Measurements from ENCODE around the gene FKBP14. TPM values are rescaled to one million over a fixed set of nuclear protein-coding genes. Genes with fewer than 3 reads are reported as not detected.

The FKBP14 gene
- total and polyA plus RNA-seq, 2 of the 8 experiments (the other 6 are each of a cell fraction or from before 2014, with no cell fraction given): 3.2 to 20.7 TPM

- TF ChIP-seq, protein P1, sequence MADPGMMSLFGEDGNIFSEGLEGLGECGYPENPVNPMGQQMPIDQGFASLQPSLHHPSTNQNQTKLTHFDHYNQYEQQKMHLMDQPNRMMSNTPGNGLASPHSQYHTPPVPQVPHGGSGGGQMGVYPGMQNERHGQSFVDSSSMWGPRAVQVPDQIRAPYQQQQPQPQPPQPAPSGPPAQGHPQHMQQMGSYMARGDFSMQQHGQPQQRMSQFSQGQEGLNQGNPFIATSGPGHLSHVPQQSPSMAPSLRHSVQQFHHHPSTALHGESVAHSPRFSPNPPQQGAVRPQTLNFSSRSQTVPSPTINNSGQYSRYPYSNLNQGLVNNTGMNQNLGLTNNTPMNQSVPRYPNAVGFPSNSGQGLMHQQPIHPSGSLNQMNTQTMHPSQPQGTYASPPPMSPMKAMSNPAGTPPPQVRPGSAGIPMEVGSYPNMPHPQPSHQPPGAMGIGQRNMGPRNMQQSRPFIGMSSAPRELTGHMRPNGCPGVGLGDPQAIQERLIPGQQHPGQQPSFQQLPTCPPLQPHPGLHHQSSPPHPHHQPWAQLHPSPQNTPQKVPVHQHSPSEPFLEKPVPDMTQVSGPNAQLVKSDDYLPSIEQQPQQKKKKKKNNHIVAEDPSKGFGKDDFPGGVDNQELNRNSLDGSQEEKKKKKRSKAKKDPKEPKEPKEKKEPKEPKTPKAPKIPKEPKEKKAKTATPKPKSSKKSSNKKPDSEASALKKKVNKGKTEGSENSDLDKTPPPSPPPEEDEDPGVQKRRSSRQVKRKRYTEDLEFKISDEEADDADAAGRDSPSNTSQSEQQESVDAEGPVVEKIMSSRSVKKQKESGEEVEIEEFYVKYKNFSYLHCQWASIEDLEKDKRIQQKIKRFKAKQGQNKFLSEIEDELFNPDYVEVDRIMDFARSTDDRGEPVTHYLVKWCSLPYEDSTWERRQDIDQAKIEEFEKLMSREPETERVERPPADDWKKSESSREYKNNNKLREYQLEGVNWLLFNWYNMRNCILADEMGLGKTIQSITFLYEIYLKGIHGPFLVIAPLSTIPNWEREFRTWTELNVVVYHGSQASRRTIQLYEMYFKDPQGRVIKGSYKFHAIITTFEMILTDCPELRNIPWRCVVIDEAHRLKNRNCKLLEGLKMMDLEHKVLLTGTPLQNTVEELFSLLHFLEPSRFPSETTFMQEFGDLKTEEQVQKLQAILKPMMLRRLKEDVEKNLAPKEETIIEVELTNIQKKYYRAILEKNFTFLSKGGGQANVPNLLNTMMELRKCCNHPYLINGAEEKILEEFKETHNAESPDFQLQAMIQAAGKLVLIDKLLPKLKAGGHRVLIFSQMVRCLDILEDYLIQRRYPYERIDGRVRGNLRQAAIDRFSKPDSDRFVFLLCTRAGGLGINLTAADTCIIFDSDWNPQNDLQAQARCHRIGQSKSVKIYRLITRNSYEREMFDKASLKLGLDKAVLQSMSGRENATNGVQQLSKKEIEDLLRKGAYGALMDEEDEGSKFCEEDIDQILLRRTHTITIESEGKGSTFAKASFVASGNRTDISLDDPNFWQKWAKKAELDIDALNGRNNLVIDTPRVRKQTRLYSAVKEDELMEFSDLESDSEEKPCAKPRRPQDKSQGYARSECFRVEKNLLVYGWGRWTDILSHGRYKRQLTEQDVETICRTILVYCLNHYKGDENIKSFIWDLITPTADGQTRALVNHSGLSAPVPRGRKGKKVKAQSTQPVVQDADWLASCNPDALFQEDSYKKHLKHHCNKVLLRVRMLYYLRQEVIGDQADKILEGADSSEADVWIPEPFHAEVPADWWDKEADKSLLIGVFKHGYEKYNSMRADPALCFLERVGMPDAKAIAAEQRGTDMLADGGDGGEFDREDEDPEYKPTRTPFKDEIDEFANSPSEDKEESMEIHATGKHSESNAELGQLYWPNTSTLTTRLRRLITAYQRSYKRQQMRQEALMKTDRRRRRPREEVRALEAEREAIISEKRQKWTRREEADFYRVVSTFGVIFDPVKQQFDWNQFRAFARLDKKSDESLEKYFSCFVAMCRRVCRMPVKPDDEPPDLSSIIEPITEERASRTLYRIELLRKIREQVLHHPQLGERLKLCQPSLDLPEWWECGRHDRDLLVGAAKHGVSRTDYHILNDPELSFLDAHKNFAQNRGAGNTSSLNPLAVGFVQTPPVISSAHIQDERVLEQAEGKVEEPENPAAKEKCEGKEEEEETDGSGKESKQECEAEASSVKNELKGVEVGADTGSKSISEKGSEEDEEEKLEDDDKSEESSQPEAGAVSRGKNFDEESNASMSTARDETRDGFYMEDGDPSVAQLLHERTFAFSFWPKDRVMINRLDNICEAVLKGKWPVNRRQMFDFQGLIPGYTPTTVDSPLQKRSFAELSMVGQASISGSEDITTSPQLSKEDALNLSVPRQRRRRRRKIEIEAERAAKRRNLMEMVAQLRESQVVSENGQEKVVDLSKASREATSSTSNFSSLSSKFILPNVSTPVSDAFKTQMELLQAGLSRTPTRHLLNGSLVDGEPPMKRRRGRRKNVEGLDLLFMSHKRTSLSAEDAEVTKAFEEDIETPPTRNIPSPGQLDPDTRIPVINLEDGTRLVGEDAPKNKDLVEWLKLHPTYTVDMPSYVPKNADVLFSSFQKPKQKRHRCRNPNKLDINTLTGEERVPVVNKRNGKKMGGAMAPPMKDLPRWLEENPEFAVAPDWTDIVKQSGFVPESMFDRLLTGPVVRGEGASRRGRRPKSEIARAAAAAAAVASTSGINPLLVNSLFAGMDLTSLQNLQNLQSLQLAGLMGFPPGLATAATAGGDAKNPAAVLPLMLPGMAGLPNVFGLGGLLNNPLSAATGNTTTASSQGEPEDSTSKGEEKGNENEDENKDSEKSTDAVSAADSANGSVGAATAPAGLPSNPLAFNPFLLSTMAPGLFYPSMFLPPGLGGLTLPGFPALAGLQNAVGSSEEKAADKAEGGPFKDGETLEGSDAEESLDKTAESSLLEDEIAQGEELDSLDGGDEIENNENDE (IDR thresholded peaks at IDR 0.05; ENCODE audit: insufficient replicate concordance, low read length): no peak
- TF ChIP-seq USF2 (IDR thresholded peaks at IDR 0.05; ENCODE audit: low read length) (no peak), JUND (IDR thresholded peaks at IDR 0.05; ENCODE audit: low read length) (no peak), YY1 (IDR thresholded peaks at IDR 0.05; ENCODE audit: low read depth, low read length) (no peak), SP2 (IDR thresholded peaks at IDR 0.05; ENCODE audit: low read length) (no peak), GABPA (IDR thresholded peaks at IDR 0.05; ENCODE audit: borderline replicate concordance, insufficient read depth, low read length) (no peak), RFX5 (IDR thresholded peaks at IDR 0.05; ENCODE audit: borderline replicate concordance, low read depth, low read length) (peak; percentile 33; the same call in 1 of the 2 replicates), HDAC6 (IDR thresholded peaks at IDR 0.05; ENCODE audit: low read depth, low read length) (no peak), JUN (IDR thresholded peaks at IDR 0.05; ENCODE audit: low read depth, low read length) (no peak), SP4 (IDR thresholded peaks at IDR 0.05; ENCODE audit: low read length) (peak; percentile 85; the same call in 1 of the 2 replicates), ASH2L (IDR thresholded peaks at IDR 0.05; ENCODE audit: low read length) (peak; percentile 74)
These were observed 1.8 kb upstream of the FKBP14 start, which contains the start of gene PLEKHA8 (continued) for GRCh38 chr7:30028216-30028748.

Measured in H1 (cell line).